OCI-LY1 (cell line): Measurements from ENCODE around the gene SCRN1.

Source experiments
- EZH2 ChIP-seq: fragments of 200-600 bp; sonication (generic), shearing (Covaris generic); IDR thresholded peaks from 2 replicates; pipeline ENCODE4 v1.8.0; 2017; ENCODE audit warnings: borderline replicate concordance, mixed run types, mild to moderate bottlenecking, antibody characterized with exemption, low read length, moderate library complexity, mixed read lengths
- TF ChIP-seq, protein P1 (sequence below): fragments of 200-600 bp; sonication (generic), shearing (Covaris generic); IDR thresholded peaks from 2 replicates; pipeline ENCODE4 v1.5.1; 2017; ENCODE audit warnings: mild to moderate bottlenecking, antibody characterized with exemption, low read length, moderate library complexity, mixed read lengths

DNA sequence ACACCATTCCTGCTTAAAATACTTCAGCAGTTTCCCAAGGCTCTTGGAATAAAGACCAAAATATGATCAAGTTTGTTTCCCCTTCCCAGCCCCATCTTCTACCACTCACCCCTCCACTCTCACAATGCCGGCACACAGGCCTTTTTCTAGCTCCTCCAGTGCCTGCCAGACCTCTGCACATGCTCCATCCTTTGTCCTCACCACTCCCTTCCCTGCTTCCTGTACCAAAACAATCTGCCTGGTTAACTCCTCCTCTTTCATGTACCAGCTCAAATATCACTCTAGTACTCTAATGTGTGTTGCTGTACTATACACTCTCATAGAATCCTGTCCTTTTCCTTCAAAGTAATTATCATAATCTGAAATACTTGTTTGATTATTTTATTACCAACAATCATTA lies 19.4 kb downstream of the SCRN1 start:
- TF ChIP-seq, protein P1, sequence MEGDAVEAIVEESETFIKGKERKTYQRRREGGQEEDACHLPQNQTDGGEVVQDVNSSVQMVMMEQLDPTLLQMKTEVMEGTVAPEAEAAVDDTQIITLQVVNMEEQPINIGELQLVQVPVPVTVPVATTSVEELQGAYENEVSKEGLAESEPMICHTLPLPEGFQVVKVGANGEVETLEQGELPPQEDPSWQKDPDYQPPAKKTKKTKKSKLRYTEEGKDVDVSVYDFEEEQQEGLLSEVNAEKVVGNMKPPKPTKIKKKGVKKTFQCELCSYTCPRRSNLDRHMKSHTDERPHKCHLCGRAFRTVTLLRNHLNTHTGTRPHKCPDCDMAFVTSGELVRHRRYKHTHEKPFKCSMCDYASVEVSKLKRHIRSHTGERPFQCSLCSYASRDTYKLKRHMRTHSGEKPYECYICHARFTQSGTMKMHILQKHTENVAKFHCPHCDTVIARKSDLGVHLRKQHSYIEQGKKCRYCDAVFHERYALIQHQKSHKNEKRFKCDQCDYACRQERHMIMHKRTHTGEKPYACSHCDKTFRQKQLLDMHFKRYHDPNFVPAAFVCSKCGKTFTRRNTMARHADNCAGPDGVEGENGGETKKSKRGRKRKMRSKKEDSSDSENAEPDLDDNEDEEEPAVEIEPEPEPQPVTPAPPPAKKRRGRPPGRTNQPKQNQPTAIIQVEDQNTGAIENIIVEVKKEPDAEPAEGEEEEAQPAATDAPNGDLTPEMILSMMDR, result no peak
- no peak for TF ChIP-seq EZH2
